Small intestine (tissue), 7 donors: ENCODE results near the gene TAOK2. TPM values are rescaled to one million over a fixed set of nuclear protein-coding genes. Genes with fewer than 3 reads are reported as not detected.

Source experiments
- DNase-seq, 2 donors: peaks; one replicate each; pipeline versions ENCODE4 v3.0.0 to v3.0.0-alpha.2; 2013
- FAIRE-seq: peaks from 2 replicates; lab custom pipeline; 2012; peaks lifted over from hg19 to GRCh38; lab: Jason Lieb, UNC
- H3K27ac ChIP-seq, 3 donors: one replicate each; pipeline ENCODE4 v1.5.1; 2013; ENCODE audit warnings: low read length in 2 of 3, mild to moderate bottlenecking in 2 of 3, control low read depth in 1 of 3, inconsistent platforms in 1 of 3, low read depth in 1 of 3, moderate library complexity in 1 of 3
- H3K27me3 ChIP-seq, 3 donors: one replicate each; pipeline ENCODE4 v1.6.1; 2013; ENCODE audit warnings: low read length in 3 of 3, inconsistent platforms in 1 of 3; ENCODE audit not compliant: control insufficient read depth in 3 of 3, insufficient read depth in 3 of 3
- H3K36me3 ChIP-seq, 3 donors: one replicate each; pipeline ENCODE4 v1.6.1; 2013; ENCODE audit warnings: low read length in 3 of 3, inconsistent platforms in 1 of 3, low read depth in 1 of 3, mild to moderate bottlenecking in 1 of 3, moderate library complexity in 1 of 3; ENCODE audit not compliant: control insufficient read depth in 3 of 3, insufficient read depth in 2 of 3
- H3K4me1 ChIP-seq, 3 donors: one replicate each; pipeline ENCODE4 v1.6.1; 2013; ENCODE audit warnings: low read length in 2 of 3, inconsistent platforms in 1 of 3, low read depth in 1 of 3, mild to moderate bottlenecking in 1 of 3, moderate library complexity in 1 of 3; ENCODE audit not compliant: control insufficient read depth in 3 of 3, insufficient read depth in 2 of 3
- H3K4me3 ChIP-seq, 3 donors: one replicate each; pipeline ENCODE4 v1.5.1; 2013; ENCODE audit warnings: low read length in 3 of 3, control low read depth in 1 of 3, inconsistent platforms in 1 of 3, low read depth in 1 of 3, mild to moderate bottlenecking in 1 of 3, moderate library complexity in 1 of 3
- H3K9me3 ChIP-seq, 2 donors: one replicate each; pipeline ENCODE4 v1.6.1; 2013; ENCODE audit warnings: low read depth in 1 of 2, low read length in 1 of 2; ENCODE audit not compliant: control insufficient read depth in 2 of 2, insufficient read depth in 1 of 2
- WGBS, 3 donors: extraction: QIAGEN DNeasy Blood & Tissue Kit; methylation state at CpG; one replicate each; pipeline ENCODE4 v1.1.7; 2013; 5-methylcytosine and 5-hydroxymethylcytosine counted together
- polyA plus RNA-seq, 4 donors: library from polyadenylated mRNA; stranded (reverse) in 3 of 4; unstranded in 1 of 4; fragments of 200-250 nt in 3 of 4; fragments of 120-200 nt in 1 of 4; gene quantifications; one replicate each; pipeline versions ENCODE4 v1.2.1 to v1.2.3, GENCODE V29; 2013
- donor health status: healthy with polysubstance abuse.
- donor health status: control.
- donor health status: control.
- donor health status: Bipolar disorder and iron deficiency.
- donor health status: healthy.

The TAOK2 gene
- polyA plus RNA-seq, 4 donors = 21.6 to 36.7 (median 29.0) TPM

- Histone ChIP-seq H3K4me3 (no peak overlapping the region), H3K36me3 (peaks cover 27 to 94% (median 41%) of the 10 kb centered on the region in 3 donors), H3K9me3 (no peaks in the 10 kb centered on the region), H3K4me1 (no peaks in the 10 kb centered on the region), H3K27ac (no peak overlapping the region), H3K27me3 (no peaks in the 10 kb centered on the region)
- DNase-seq (no peak), FAIRE-seq (no peak)
- WGBS, 3 donors = 92 to 96% (median 94%) methylated on average over 26 to 35 of the region's 35 CpGs
These were observed 13.9 kb downstream of the TAOK2 start for GRCh38 chr16:29987371-29988085.

GRCh38 chr16:29988346-29989075 is 14.8 kb downstream of the TAOK2 start:
- Histone ChIP-seq H3K9me3 (no peaks in the 10 kb centered on the region), H3K27me3 (no peaks in the 10 kb centered on the region), H3K36me3 (peaks cover 24 to 94% (median 32%) of the 10 kb centered on the region in 3 donors), H3K4me3 (no peak overlapping the region), H3K4me1 (no peaks in the 10 kb centered on the region), H3K27ac (no peak overlapping the region)
- 87 to 93% (median 91%) methylated on average over 16 to 17 of the region's 17 CpGs for WGBS, 3 donors
- FAIRE-seq (no peak), DNase-seq (no peak)

GRCh38 chr16:29989111-29989858 is 15.6 kb downstream of the TAOK2 start:
- 86 to 88% (median 86%) methylated on average over 23 of the region's 23 CpGs for WGBS, 3 donors
- H3K27ac ChIP-seq = no peak overlapping the region
- peaks cover 21 to 93% (median 28%) of the 10 kb centered on the region in 3 donors for H3K36me3 ChIP-seq
- H3K9me3 ChIP-seq = no peaks in the 10 kb centered on the region
- H3K4me1 ChIP-seq = peaks cover 0 to 5% (median 0%) of the 10 kb centered on the region in 3 donors
- H3K27me3 ChIP-seq = no peaks in the 10 kb centered on the region
- no peak for DNase-seq
- no peak for FAIRE-seq
- H3K4me3 ChIP-seq = no peak overlapping the region

GRCh38 chr16:29990034-29990433 is 16.4 kb downstream of the TAOK2 start:
- no peak overlapping the region for H3K27ac ChIP-seq
- no peaks in the 10 kb centered on the region for H3K27me3 ChIP-seq
- peaks cover 20 to 87% (median 26%) of the 10 kb centered on the region in 3 donors for H3K36me3 ChIP-seq
- H3K9me3 ChIP-seq = no peaks in the 10 kb centered on the region
- H3K4me1 ChIP-seq = peaks cover 0 to 12% (median 3%) of the 10 kb centered on the region in 3 donors
- DNase-seq = no peak
- no peak for FAIRE-seq
- H3K4me3 ChIP-seq = no peak overlapping the region
- WGBS, 3 donors = 39 to 77% (median 53%) methylated on average over 2 of the region's 2 CpGs

GRCh38 chr16:29990883-29991570 is 17.4 kb downstream of the TAOK2 start:
- Histone ChIP-seq H3K4me1 (peaks cover 0 to 12% (median 3%) of the 10 kb centered on the region in 3 donors), H3K9me3 (no peaks in the 10 kb centered on the region), H3K27ac (no peak overlapping the region), H3K4me3 (no peak overlapping the region), H3K36me3 (peaks cover 17 to 77% (median 19%) of the 10 kb centered on the region in 3 donors), H3K27me3 (no peaks in the 10 kb centered on the region)
- 93 to 95% (median 94%) methylated on average over 32 to 35 of the region's 35 CpGs for WGBS, 3 donors
- no peak for DNase-seq
- FAIRE-seq = no peak

GRCh38 chr16:29991571-29991904 is 17.9 kb downstream of the TAOK2 start:
- no peak overlapping the region for H3K27ac ChIP-seq
- H3K9me3 ChIP-seq = no peaks in the 10 kb centered on the region
- no peak for DNase-seq
- peaks cover 16 to 72% (median 16%) of the 10 kb centered on the region in 3 donors for H3K36me3 ChIP-seq
- no peak overlapping the region for H3K4me3 ChIP-seq
- peaks cover 0 to 13% (median 3%) of the 10 kb centered on the region in 3 donors for H3K4me1 ChIP-seq
- H3K27me3 ChIP-seq = no peaks in the 10 kb centered on the region
- WGBS, 3 donors = 85 to 91% (median 89%) methylated on average over 5 of the region's 5 CpGs
- FAIRE-seq = no peak

GRCh38 chr16:29992344-29992967 is 18.8 kb downstream of the TAOK2 start:
- no peaks in the 10 kb centered on the region for H3K9me3 ChIP-seq
- FAIRE-seq (no peak), DNase-seq (no peak)
- H3K4me3 ChIP-seq = no peak overlapping the region
- H3K27me3 ChIP-seq = no peaks in the 10 kb centered on the region
- no peak overlapping the region for H3K27ac ChIP-seq
- H3K36me3 ChIP-seq = peaks cover 9 to 64% (median 12%) of the 10 kb centered on the region in 3 donors
- H3K4me1 ChIP-seq = peaks cover 2 to 20% (median 7%) of the 10 kb centered on the region in 3 donors
- 66 to 68% (median 66%) methylated on average over 7 of the region's 7 CpGs for WGBS, 3 donors
